A549 (cell line): Measurements from ENCODE around the gene MSGN1. TPM values are rescaled to one million over a fixed set of nuclear protein-coding genes. Genes with fewer than 3 reads are reported as not detected.

Experiments used
- ATAC-seq, 2 experiments: fragments of 200-7000 bp in 1 of 2; fragments of >200 bp in 1 of 2; cut with Nextera tagmentation in 1 of 2; cut with Tn5 transposase in 1 of 2; 3 replicates each; pipeline versions ENCODE4 v1.8.0 to v1.9.1; 2018 to 2020; ENCODE audit warnings: mild to moderate bottlenecking in 1 of 2, moderate library complexity in 1 of 2
- CTCF ChIA-PET: fragments of 300-600 bp; sonication (Branson Sonifier 250); formaldehyde crosslinking; extraction: SDS; loops from one replicate; lab custom pipeline; 2021; ENCODE audit warnings: antibody characterized with exemption, inconsistent platforms; lab: Yijun Ruan, JAX
- POLR2A ChIA-PET: fragments of 350-600 bp; formaldehyde crosslinking; extraction: SDS; loops from one replicate; lab custom pipeline; 2021; ENCODE audit warnings: antibody characterized with exemption, inconsistent platforms; lab: Yijun Ruan, JAX
- DNase-seq, 2 experiments: peaks; one replicate each; pipeline versions ENCODE4 v3.0.0 to v3.0.0-alpha.2; 2011 to 2016; ENCODE audit warnings: low read depth in 1 of 2, low spot score in 1 of 2
- FAIRE-seq: peaks from 2 replicates; lab custom pipeline; 2011; peaks lifted over from hg19 to GRCh38; lab: Jason Lieb, UNC
- H3K27ac ChIP-seq, 2 experiments: fragments of >200 bp; sonication (Bioruptor Twin); formaldehyde crosslinking; 3 replicates each; pipeline ENCODE4 v1.5.1; 2016 to 2017
- H3K4me1 ChIP-seq: fragments of >200 bp; sonication (Bioruptor Twin); formaldehyde crosslinking; 3 replicates; pipeline ENCODE4 v1.6.1; 2016
- H3K4me2 ChIP-seq: fragments of >200 bp; sonication (Bioruptor Twin); formaldehyde crosslinking; 3 replicates; pipeline ENCODE4 v1.6.1; 2016
- H3K4me3 ChIP-seq: fragments of >200 bp; sonication (Bioruptor Twin); formaldehyde crosslinking; 3 replicates; pipeline ENCODE4 v1.5.1; 2016
- H3K9me3 ChIP-seq: fragments of >200 bp; sonication (Bioruptor Twin); formaldehyde crosslinking; 3 replicates; pipeline ENCODE4 v1.6.1; 2016
- ATOH8 ChIP-seq: fragments of 250-450 bp; sonication (Bioruptor Pico); IDR thresholded peaks from 2 replicates; pipeline ENCODE4 v1.5.0; 2020; ENCODE audit warnings: low read depth, mild to moderate bottlenecking, moderate library complexity
- BHLHE40 ChIP-seq: IDR thresholded peaks from 2 replicates; pipeline ENCODE4 v1.6.1; 2012; ENCODE audit warnings: low read depth, low read length, inconsistent platforms
- EHMT2 ChIP-seq: fragments of 200-600 bp; sonication (generic); IDR thresholded peaks from 2 replicates; pipeline ENCODE4 v1.6.1; 2016; ENCODE audit warnings: antibody characterized with exemption, low read depth, mild to moderate bottlenecking, moderate library complexity
- FOSL2 ChIP-seq, 2 experiments: fragments of 450-650 bp in 1 of 2; fragments of >200 bp in 1 of 2; sonication (Bioruptor Twin) in 1 of 2; formaldehyde crosslinking; IDR thresholded peaks; 2 replicates each; pipeline versions ENCODE4 v1.5.0 to v1.6.1; 2016 to 2020; ENCODE audit warnings: mild to moderate bottlenecking in 1 of 2, moderate library complexity in 1 of 2
- GATA3 ChIP-seq: IDR thresholded peaks from 2 replicates; pipeline ENCODE4 v1.6.1; 2012; ENCODE audit warnings: borderline replicate concordance
- HDAC2 ChIP-seq: fragments of 200-600 bp; sonication (generic); IDR thresholded peaks from 2 replicates; pipeline ENCODE4 v1.6.1; 2016
- HEYL ChIP-seq: fragments of 250-450 bp; sonication (Bioruptor Pico); IDR thresholded peaks from 2 replicates; pipeline ENCODE4 v1.8.0; 2021; ENCODE audit warnings: mild to moderate bottlenecking, moderate library complexity
- HOXA7 ChIP-seq: fragments of 250-450 bp; sonication (Bioruptor Pico); IDR thresholded peaks from 2 replicates; pipeline ENCODE4 v1.5.0; 2020; ENCODE audit warnings: mild to moderate bottlenecking, moderate library complexity
- JUN ChIP-seq, 2 experiments: fragments of >200 bp; sonication (Bioruptor Twin); formaldehyde crosslinking; IDR thresholded peaks; 2 replicates in 1 of 2; 3 replicates in 1 of 2; pipeline ENCODE4 v1.6.1; 2016 to 2017
- KDM1A ChIP-seq: fragments of 200-600 bp; sonication (generic); IDR thresholded peaks from 2 replicates; pipeline ENCODE4 v1.6.1; 2016; ENCODE audit warnings: low read depth, mild to moderate bottlenecking
- NR3C1 ChIP-seq: fragments of >200 bp; sonication (Bioruptor Twin); formaldehyde crosslinking; IDR thresholded peaks from 3 replicates; pipeline ENCODE4 v1.6.1; 2017
- PBX3 ChIP-seq: IDR thresholded peaks from 2 replicates; pipeline ENCODE4 v1.6.1; 2012
- REST ChIP-seq: fragments of 200-600 bp; sonication (generic); IDR thresholded peaks from 2 replicates; pipeline ENCODE4 v1.6.1; 2016; ENCODE audit warnings: antibody characterized with exemption, mild to moderate bottlenecking, moderate library complexity
- RFX5 ChIP-seq: fragments of 450-650 bp; IDR thresholded peaks from 2 replicates; pipeline ENCODE4 v1.7.1; 2014; ENCODE audit warnings: antibody characterized with exemption, mild to moderate bottlenecking, moderate library complexity
- RNF2 ChIP-seq: fragments of 200-600 bp; sonication (generic); IDR thresholded peaks from 2 replicates; pipeline ENCODE4 v1.6.1; 2016; ENCODE audit warnings: low read depth, mild to moderate bottlenecking, antibody characterized with exemption, moderate library complexity, borderline replicate concordance
- ZFP36 ChIP-seq: fragments of 450-650 bp; IDR thresholded peaks from 2 replicates; pipeline ENCODE4 v1.6.1; 2014; ENCODE audit warnings: borderline replicate concordance; ENCODE audit not compliant: partially characterized antibody
- WGBS: methylation state at CpG from one replicate; pipeline ENCODE4 v1.1.6; 2017; ENCODE audit errors: missing lambda C conversion rate; 5-methylcytosine and 5-hydroxymethylcytosine counted together
- polyA plus RNA-seq, 4 experiments: library from polyadenylated mRNA; depleted of rRNA in 3 of 4; stranded (reverse); fragments of >200 nt; fragmentation: RNase III in 1 of 4; extraction: RNeasy Plus Mini Kit Qiagen cat#74134 plus additional on column Dnase treatment in 1 of 4; gene quantifications; 2 replicates in 3 of 4; 3 replicates in 1 of 4; pipeline ENCODE4 v1.2.3, GENCODE V29; 2011 to 2017
- TF ChIP-seq, protein P1 (sequence below): fragments of >200 bp; sonication (Bioruptor Twin); formaldehyde crosslinking; IDR thresholded peaks from 3 replicates; pipeline ENCODE4 v1.5.1; 2016
- TF ChIP-seq, protein P2 (sequence below): IDR thresholded peaks from 2 replicates; pipeline ENCODE4 v1.6.1; 2012; ENCODE audit warnings: low read depth, borderline replicate concordance

Gene MSGN1
- polyA plus RNA-seq, 2 of the 4 experiments (the other 2 are of a cell fraction) = not detected

GRCh38 chr2:17813010-17813741 lies 3.1 kb upstream of the MSGN1 start (continued):
- TF ChIP-seq REST (no peak), HOXA7 (CRISPR knock-in tag) (no peak), ZFP36 (no peak)

GRCh38 chr2:17813742-17814473 lies 2.4 kb upstream of the MSGN1 start:
- H3K9me3 ChIP-seq = no peaks in the 10 kb centered on the region
- TF ChIP-seq GATA3 = no peak
- TF ChIP-seq, protein P1, sequence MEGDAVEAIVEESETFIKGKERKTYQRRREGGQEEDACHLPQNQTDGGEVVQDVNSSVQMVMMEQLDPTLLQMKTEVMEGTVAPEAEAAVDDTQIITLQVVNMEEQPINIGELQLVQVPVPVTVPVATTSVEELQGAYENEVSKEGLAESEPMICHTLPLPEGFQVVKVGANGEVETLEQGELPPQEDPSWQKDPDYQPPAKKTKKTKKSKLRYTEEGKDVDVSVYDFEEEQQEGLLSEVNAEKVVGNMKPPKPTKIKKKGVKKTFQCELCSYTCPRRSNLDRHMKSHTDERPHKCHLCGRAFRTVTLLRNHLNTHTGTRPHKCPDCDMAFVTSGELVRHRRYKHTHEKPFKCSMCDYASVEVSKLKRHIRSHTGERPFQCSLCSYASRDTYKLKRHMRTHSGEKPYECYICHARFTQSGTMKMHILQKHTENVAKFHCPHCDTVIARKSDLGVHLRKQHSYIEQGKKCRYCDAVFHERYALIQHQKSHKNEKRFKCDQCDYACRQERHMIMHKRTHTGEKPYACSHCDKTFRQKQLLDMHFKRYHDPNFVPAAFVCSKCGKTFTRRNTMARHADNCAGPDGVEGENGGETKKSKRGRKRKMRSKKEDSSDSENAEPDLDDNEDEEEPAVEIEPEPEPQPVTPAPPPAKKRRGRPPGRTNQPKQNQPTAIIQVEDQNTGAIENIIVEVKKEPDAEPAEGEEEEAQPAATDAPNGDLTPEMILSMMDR = no peak
- no peak for TF ChIP-seq KDM1A
- no peak for TF ChIP-seq NR3C1
- TF ChIP-seq FOSL2 (IDR thresholded peaks at IDR 0.05) = no peak
- TF ChIP-seq FOSL2 (CRISPR knock-in tag; IDR thresholded peaks at IDR 0.05) = no peak
- no peak for TF ChIP-seq JUN (IDR thresholded peaks at IDR 0.05)
- TF ChIP-seq PBX3 = no peak
- no peak for TF ChIP-seq HDAC2
- TF ChIP-seq EHMT2 = no peak
- TF ChIP-seq HEYL (CRISPR knock-in tag) = no peak
- no peak for TF ChIP-seq RNF2
- TF ChIP-seq, protein P2, sequence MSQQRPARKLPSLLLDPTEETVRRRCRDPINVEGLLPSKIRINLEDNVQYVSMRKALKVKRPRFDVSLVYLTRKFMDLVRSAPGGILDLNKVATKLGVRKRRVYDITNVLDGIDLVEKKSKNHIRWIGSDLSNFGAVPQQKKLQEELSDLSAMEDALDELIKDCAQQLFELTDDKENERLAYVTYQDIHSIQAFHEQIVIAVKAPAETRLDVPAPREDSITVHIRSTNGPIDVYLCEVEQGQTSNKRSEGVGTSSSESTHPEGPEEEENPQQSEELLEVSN = no peak
- no peak for TF ChIP-seq BHLHE40
- TF ChIP-seq ATOH8 (CRISPR knock-in tag) = no peak
- no peak for TF ChIP-seq RFX5
- TF ChIP-seq, all 56 proteins: peak for 0
- Histone ChIP-seq H3K4me2 (no peak overlapping the region), H3K4me3 (no peak overlapping the region), H3K4me1 (no peaks in the 10 kb centered on the region), H3K27ac (no peak overlapping the region)
- CTCF ChIA-PET = interaction anchor here (1.9 to 6.6 kb wide), 2 partner anchors 17 to 24 kb away, joined by 3 to 34 read pairs; no protein-coding TSS in a partner anchor
- POLR2A ChIA-PET = no interaction called here
- FAIRE-seq (peak; percentile 90), ATAC-seq (no peak), DNase-seq (no peak)
- WGBS = 42% methylated on average over 5 of the region's 5 CpGs
